A549 (cell line): ENCODE data around the gene TRIM22. TPM values are rescaled to one million over a fixed set of nuclear protein-coding genes. Genes with fewer than 3 reads are reported as not detected.
"Not testable (repeated sequence)": the region's sequence is repeated elsewhere in the genome, so short reads cannot be mapped to it uniquely, and the experiment has no call there.

Experiments used
- ATAC-seq, 2 experiments: fragments of 200-7000 bp in 1 of 2; fragments of >200 bp in 1 of 2; cut with Nextera tagmentation in 1 of 2; cut with Tn5 transposase in 1 of 2; 3 replicates each; pipeline versions ENCODE4 v1.8.0 to v1.9.1; 2018 to 2020; ENCODE audit warnings: mild to moderate bottlenecking in 1 of 2, moderate library complexity in 1 of 2
- CTCF ChIA-PET: fragments of 300-600 bp; sonication (Branson Sonifier 250); formaldehyde crosslinking; extraction: SDS; loops from one replicate; lab custom pipeline; 2021; ENCODE audit warnings: antibody characterized with exemption, inconsistent platforms; lab: Yijun Ruan, JAX
- POLR2A ChIA-PET: fragments of 350-600 bp; formaldehyde crosslinking; extraction: SDS; loops from one replicate; lab custom pipeline; 2021; ENCODE audit warnings: antibody characterized with exemption, inconsistent platforms; lab: Yijun Ruan, JAX
- DNase-seq, 2 experiments: peaks; one replicate each; pipeline versions ENCODE4 v3.0.0 to v3.0.0-alpha.2; 2011 to 2016; ENCODE audit warnings: low read depth in 1 of 2, low spot score in 1 of 2
- FAIRE-seq: peaks from 2 replicates; lab custom pipeline; 2011; peaks lifted over from hg19 to GRCh38; lab: Jason Lieb, UNC
- H3K27ac ChIP-seq, 2 experiments: fragments of >200 bp; sonication (Bioruptor Twin); formaldehyde crosslinking; 3 replicates each; pipeline ENCODE4 v1.5.1; 2016 to 2017
- H3K4me1 ChIP-seq: fragments of >200 bp; sonication (Bioruptor Twin); formaldehyde crosslinking; 3 replicates; pipeline ENCODE4 v1.6.1; 2016
- H3K4me2 ChIP-seq: fragments of >200 bp; sonication (Bioruptor Twin); formaldehyde crosslinking; 3 replicates; pipeline ENCODE4 v1.6.1; 2016
- H3K4me3 ChIP-seq: fragments of >200 bp; sonication (Bioruptor Twin); formaldehyde crosslinking; 3 replicates; pipeline ENCODE4 v1.5.1; 2016
- H3K9me3 ChIP-seq: fragments of >200 bp; sonication (Bioruptor Twin); formaldehyde crosslinking; 3 replicates; pipeline ENCODE4 v1.6.1; 2016
- CBX2 ChIP-seq: fragments of 200-600 bp; sonication (generic); IDR thresholded peaks from 2 replicates; pipeline ENCODE4 v1.6.1; 2016; ENCODE audit warnings: low read depth, mild to moderate bottlenecking, borderline replicate concordance
- CBX8 ChIP-seq: fragments of 200-600 bp; sonication (generic); IDR thresholded peaks from 2 replicates; pipeline ENCODE4 v1.6.1; 2016
- FOSL2 ChIP-seq, 2 experiments: fragments of 450-650 bp in 1 of 2; fragments of >200 bp in 1 of 2; sonication (Bioruptor Twin) in 1 of 2; formaldehyde crosslinking; IDR thresholded peaks; 2 replicates each; pipeline versions ENCODE4 v1.5.0 to v1.6.1; 2016 to 2020; ENCODE audit warnings: mild to moderate bottlenecking in 1 of 2, moderate library complexity in 1 of 2
- HES2 ChIP-seq: fragments of >200 bp; sonication (Bioruptor Twin); formaldehyde crosslinking; IDR thresholded peaks from 2 replicates; pipeline ENCODE4 v1.6.1; 2016
- JUNB ChIP-seq: fragments of >200 bp; sonication (Bioruptor Twin); formaldehyde crosslinking; IDR thresholded peaks from 2 replicates; pipeline ENCODE4 v1.6.1; 2016
- KDM5A ChIP-seq: fragments of 200-600 bp; sonication (generic); IDR thresholded peaks from 2 replicates; pipeline ENCODE4 v1.6.1; 2016; ENCODE audit warnings: antibody characterized with exemption, mild to moderate bottlenecking
- MAFK ChIP-seq: fragments of 450-650 bp; IDR thresholded peaks from 2 replicates; pipeline ENCODE4 v1.6.1; 2014; ENCODE audit not compliant: partially characterized antibody
- REST ChIP-seq: fragments of 200-600 bp; sonication (generic); IDR thresholded peaks from 2 replicates; pipeline ENCODE4 v1.6.1; 2016; ENCODE audit warnings: antibody characterized with exemption, mild to moderate bottlenecking, moderate library complexity
- USF2 ChIP-seq: fragments of 450-650 bp; IDR thresholded peaks from 2 replicates; pipeline ENCODE4 v1.6.1; 2014; ENCODE audit warnings: antibody characterized with exemption
- WGBS: methylation state at CpG from one replicate; pipeline ENCODE4 v1.1.6; 2017; ENCODE audit errors: missing lambda C conversion rate; 5-methylcytosine and 5-hydroxymethylcytosine counted together
- polyA plus RNA-seq, 4 experiments: library from polyadenylated mRNA; depleted of rRNA in 3 of 4; stranded (reverse); fragments of >200 nt; fragmentation: RNase III in 1 of 4; extraction: RNeasy Plus Mini Kit Qiagen cat#74134 plus additional on column Dnase treatment in 1 of 4; gene quantifications; 2 replicates in 3 of 4; 3 replicates in 1 of 4; pipeline ENCODE4 v1.2.3, GENCODE V29; 2011 to 2017
- TF ChIP-seq, protein P1 (sequence below): fragments of 250-450 bp; sonication (Bioruptor Pico); IDR thresholded peaks from 2 replicates; pipeline ENCODE4 v1.5.0; 2021; ENCODE audit warnings: mild to moderate bottlenecking, moderate library complexity, borderline replicate concordance
- TF ChIP-seq, protein P2 (sequence below): fragments of >200 bp; sonication (Bioruptor Twin); formaldehyde crosslinking; IDR thresholded peaks from 3 replicates; pipeline ENCODE4 v1.5.1; 2016
- TF ChIP-seq, protein P3 (sequence below): IDR thresholded peaks from 2 replicates; pipeline ENCODE4 v1.6.1; 2012

TRIM22 gene
- polyA plus RNA-seq, 2 of the 4 experiments (the other 2 are of a cell fraction): 1.4 to 2.7 TPM

DNA sequence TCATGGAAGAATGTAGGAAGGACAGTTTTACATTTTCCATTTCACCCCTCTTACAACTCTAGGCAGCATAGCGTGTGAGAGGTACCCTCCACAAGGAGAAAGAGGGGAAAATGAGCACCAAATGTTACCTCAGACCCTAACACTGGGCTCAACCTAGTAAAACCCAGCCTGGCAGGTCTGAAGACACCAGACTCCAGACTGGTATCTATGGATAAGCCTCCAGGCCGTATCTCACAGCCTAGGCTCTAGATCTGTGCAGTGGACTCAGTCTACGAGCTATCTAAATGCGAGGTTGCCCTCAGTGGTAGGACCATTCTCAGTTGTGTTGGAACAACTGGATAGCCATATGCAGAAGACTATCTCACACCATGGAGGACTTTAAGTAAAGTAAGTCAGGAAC is 15.2 kb upstream of the TRIM22 start:
- H3K4me2 ChIP-seq: no peak overlapping the region
- no peak for DNase-seq
- peaks cover 14% of the 10 kb centered on the region; the same call in 2 of the 3 replicates for H3K4me1 ChIP-seq
- ChIA-PET POLR2A (no interaction called here), CTCF (interaction anchor here (0.9 to 1.4 kb wide), 2 partner anchors 10 to 74 kb away, joined by 3 to 5 read pairs; partner anchors contain the start of gene TRIM5)
- no peak; a peak in 1 of 6 replicates for ATAC-seq
- WGBS: 97% methylated on average over 4 of the region's 4 CpGs
- H3K27ac ChIP-seq: no peak overlapping the region
- H3K9me3 ChIP-seq: no peaks in the 10 kb centered on the region
- no peak overlapping the region for H3K4me3 ChIP-seq
- FAIRE-seq: no peak
- TF ChIP-seq MAFK (no peak), CBX2 (no peak), REST (no peak), USF2 (no peak), JUNB (no peak), FOSL2 (IDR thresholded peaks at IDR 0.05) (no peak), FOSL2 (CRISPR knock-in tag; IDR thresholded peaks at IDR 0.05) (no peak)
- TF ChIP-seq, protein P1, sequence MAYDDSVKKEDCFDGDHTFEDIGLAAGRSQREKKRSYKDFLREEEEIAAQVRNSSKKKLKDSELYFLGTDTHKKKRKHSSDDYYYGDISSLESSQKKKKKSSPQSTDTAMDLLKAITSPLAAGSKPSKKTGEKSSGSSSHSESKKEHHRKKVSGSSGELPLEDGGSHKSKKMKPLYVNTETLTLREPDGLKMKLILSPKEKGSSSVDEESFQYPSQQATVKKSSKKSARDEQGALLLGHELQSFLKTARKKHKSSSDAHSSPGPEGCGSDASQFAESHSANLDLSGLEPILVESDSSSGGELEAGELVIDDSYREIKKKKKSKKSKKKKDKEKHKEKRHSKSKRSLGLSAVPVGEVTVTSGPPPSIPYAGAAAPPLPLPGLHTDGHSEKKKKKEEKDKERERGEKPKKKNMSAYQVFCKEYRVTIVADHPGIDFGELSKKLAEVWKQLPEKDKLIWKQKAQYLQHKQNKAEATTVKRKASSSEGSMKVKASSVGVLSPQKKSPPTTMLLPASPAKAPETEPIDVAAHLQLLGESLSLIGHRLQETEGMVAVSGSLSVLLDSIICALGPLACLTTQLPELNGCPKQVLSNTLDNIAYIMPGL (CRISPR knock-in tag): no peak
- TF ChIP-seq, all 56 proteins: peak for 0

GRCh38 chr11:5679811-5680210 is 9.8 kb upstream of the TRIM22 start:
- 90% methylated on average over 7 of the region's 7 CpGs for WGBS
- no peak overlapping the region for H3K4me3 ChIP-seq
- TF ChIP-seq, protein P2, sequence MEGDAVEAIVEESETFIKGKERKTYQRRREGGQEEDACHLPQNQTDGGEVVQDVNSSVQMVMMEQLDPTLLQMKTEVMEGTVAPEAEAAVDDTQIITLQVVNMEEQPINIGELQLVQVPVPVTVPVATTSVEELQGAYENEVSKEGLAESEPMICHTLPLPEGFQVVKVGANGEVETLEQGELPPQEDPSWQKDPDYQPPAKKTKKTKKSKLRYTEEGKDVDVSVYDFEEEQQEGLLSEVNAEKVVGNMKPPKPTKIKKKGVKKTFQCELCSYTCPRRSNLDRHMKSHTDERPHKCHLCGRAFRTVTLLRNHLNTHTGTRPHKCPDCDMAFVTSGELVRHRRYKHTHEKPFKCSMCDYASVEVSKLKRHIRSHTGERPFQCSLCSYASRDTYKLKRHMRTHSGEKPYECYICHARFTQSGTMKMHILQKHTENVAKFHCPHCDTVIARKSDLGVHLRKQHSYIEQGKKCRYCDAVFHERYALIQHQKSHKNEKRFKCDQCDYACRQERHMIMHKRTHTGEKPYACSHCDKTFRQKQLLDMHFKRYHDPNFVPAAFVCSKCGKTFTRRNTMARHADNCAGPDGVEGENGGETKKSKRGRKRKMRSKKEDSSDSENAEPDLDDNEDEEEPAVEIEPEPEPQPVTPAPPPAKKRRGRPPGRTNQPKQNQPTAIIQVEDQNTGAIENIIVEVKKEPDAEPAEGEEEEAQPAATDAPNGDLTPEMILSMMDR: no peak
- TF ChIP-seq HES2 (no peak), KDM5A (no peak), CBX8 (no peak)
- TF ChIP-seq, protein P3, sequence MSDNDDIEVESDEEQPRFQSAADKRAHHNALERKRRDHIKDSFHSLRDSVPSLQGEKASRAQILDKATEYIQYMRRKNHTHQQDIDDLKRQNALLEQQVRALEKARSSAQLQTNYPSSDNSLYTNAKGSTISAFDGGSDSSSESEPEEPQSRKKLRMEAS: no peak
- no peak for ATAC-seq
- DNase-seq: no peak
- peaks cover 9% of the 10 kb centered on the region; the same call in 1 of the 3 replicates for H3K4me1 ChIP-seq
- no peak overlapping the region for H3K4me2 ChIP-seq
- POLR2A ChIA-PET: no interaction called here
- FAIRE-seq: no peak
- CTCF ChIA-PET: no interaction called here
- no peaks in the 10 kb centered on the region for H3K9me3 ChIP-seq
- H3K27ac ChIP-seq: no peak overlapping the region

GRCh38 chr11:5682890-5683441 is 6.6 kb upstream of the TRIM22 start:
- H3K4me3 ChIP-seq, ATAC-seq, FAIRE-seq, H3K27ac ChIP-seq, POLR2A ChIA-PET, H3K4me2 ChIP-seq, DNase-seq, H3K9me3 ChIP-seq: not testable (repeated sequence)
- 80% methylated on average over 6 of the region's 33 CpGs for WGBS
- CTCF ChIA-PET: interaction anchor here (0.9 to 1.0 kb wide), 2 partner anchors 19 to 479 kb away, joined by 3 to 4 read pairs; no protein-coding TSS in a partner anchor
- peaks cover 15% of the 10 kb centered on the region; the same call in 2 of the 3 replicates for H3K4me1 ChIP-seq

DNA sequence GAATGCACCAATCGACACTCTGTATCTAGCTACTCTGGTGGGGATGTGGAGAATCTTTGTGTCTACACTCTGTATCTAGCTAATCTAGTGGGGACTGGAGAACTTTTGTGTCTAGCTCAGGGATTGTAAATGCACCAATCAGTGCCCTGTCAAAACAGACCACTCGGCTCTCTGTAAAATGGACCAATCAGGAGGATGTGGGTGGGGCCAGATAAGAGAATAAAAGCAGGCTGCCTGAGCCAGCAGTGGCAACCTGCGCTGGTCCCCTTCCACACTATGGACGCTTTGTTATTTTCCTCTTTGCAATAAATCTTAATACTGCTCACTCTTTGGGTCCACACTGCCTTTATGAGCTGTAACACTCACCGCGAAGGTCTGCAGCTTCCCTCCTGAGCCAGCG is 6.0 kb upstream of the TRIM22 start:
- WGBS: 84% methylated on average over 7 of the region's 7 CpGs

More for the DNA sequence above, 6.0 kb upstream of the TRIM22 start:
- Histone ChIP-seq H3K4me2 (peak overlapping the region; percentile 97), H3K27ac (peak overlapping the region in 1 of 2 experiments; percentile 90; a peak in 2 of 6 replicates), H3K4me1 (peaks cover 15% of the 10 kb centered on the region; the same call in 2 of the 3 replicates), H3K4me3 (peak overlapping the region; percentile 47; the same call in 2 of the 3 replicates)
- POLR2A ChIA-PET, ATAC-seq, H3K9me3 ChIP-seq, FAIRE-seq, DNase-seq: not testable (repeated sequence)
- CTCF ChIA-PET: interaction anchor here (0.9 to 2.8 kb wide), 11 partner anchors 16 to 479 kb away, joined by 3 to 34 read pairs (median 5); partner anchors contain the start of gene OR56B1
